NT2/D1 (cell line): ENCODE data around the gene LSM14A.
"Not testable (repeated sequence)": the region's sequence is repeated elsewhere in the genome, so short reads cannot be mapped to it uniquely, and the experiment has no call there.

Experiments
- SUZ12 ChIP-seq: IDR thresholded peaks from 2 replicates; pipeline ENCODE4 v1.6.1; 2011; ENCODE audit not compliant: insufficient read length, insufficient read depth; ENCODE audit errors: extremely low read depth
- YY1 ChIP-seq: IDR thresholded peaks from 2 replicates; pipeline ENCODE4 v1.6.1; 2011; ENCODE audit not compliant: insufficient read length, insufficient read depth
- ZNF274 ChIP-seq: IDR thresholded peaks from 2 replicates; pipeline ENCODE4 v1.6.1; 2011; ENCODE audit warnings: mild to moderate bottlenecking, low read depth, low read length

DNA sequence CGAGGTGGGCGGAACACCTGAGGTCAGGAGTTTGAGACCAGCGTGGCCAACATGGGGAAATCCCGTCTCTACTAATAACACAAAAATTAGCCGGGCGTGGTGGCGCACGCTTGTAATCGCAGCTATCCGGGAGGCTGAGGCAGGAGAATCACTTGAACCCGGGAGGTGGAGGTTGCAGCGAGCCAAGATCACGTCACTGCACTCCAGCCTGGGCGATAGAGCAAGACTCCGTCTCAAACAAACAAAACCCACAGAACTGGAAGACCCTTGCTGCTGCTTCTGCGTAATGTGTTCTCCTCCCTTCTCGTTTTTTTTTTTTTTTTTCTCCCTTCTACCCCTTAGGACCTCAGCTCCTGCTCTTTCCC lies 81.4 kb downstream of the LSM14A start:
- not testable (repeated sequence) for TF ChIP-seq YY1, ZNF274, SUZ12
